Pancreas (tissue), 10 donors: Measurements from ENCODE around the gene TNFRSF1B. TPM values are rescaled to one million over a fixed set of nuclear protein-coding genes. Genes with fewer than 3 reads are reported as not detected.

Source experiments
- ATAC-seq, 4 donors: fragments of 200-7000 bp; cut with Tn5 transposase; one replicate each; pipeline versions ENCODE4 v1.8.0 to v1.9.1; 2020; ENCODE audit warnings: mild to moderate bottlenecking in 4 of 4, moderate library complexity in 4 of 4
- DNase-seq, 6 donors: peaks; one replicate each; pipeline ENCODE4 v3.0.0-alpha.2; 2020
- FAIRE-seq: peaks from 2 replicates; lab custom pipeline; 2012; peaks lifted over from hg19 to GRCh38; lab: Jason Lieb, UNC
- H3K27ac ChIP-seq, 4 donors: fragments of 200-600 bp; sonication (generic); 1 replicate in 3 of 4; 2 replicates in 1 of 4; pipeline versions ENCODE4 v1.5.0 to v1.8.0; 2020
- H3K27me3 ChIP-seq, 4 donors: fragments of 200-600 bp; one replicate each; pipeline ENCODE4 v1.8.0; 2021
- H3K36me3 ChIP-seq, 3 donors: fragments of 200-600 bp; sonication (generic) in 1 of 3; one replicate each; pipeline versions ENCODE4 v1.5.0 to v1.8.0; 2020 to 2021
- H3K4me1 ChIP-seq, 3 donors: fragments of 200-600 bp; one replicate each; pipeline ENCODE4 v1.8.0; 2021
- H3K4me3 ChIP-seq, 4 donors: fragments of 200-600 bp; sonication (generic) in 2 of 4; one replicate each; pipeline versions ENCODE4 v1.5.0 to v1.8.0; 2020 to 2021
- H3K9me3 ChIP-seq, 4 donors: fragments of 200-600 bp; one replicate each; pipeline ENCODE4 v1.8.0; 2021
- CTCF ChIP-seq, 4 donors: fragments of 200-600 bp; sonication (generic) in 3 of 4; IDR thresholded peaks; one replicate each; pipeline versions ENCODE4 v1.5.0 to v1.8.0; 2021; ENCODE audit warnings: antibody characterized with exemption in 4 of 4
- WGBS, 2 donors: extraction: QIAGEN DNeasy Blood & Tissue Kit; methylation state at CpG; one replicate each; pipeline ENCODE4 v1.1.7; 2013; 5-methylcytosine and 5-hydroxymethylcytosine counted together
- intact Hi-C, 3 donors: fragments of 100-400 bp; cut with DNase I; formaldehyde crosslinking; loops; one replicate each; pipeline versions ENCODE4 v1.11.1 to v1.14.2; 2022
- polyA plus RNA-seq, 2 donors: library from polyadenylated mRNA; stranded (reverse); fragments of 200-250 nt; gene quantifications; one replicate each; pipeline ENCODE4 v1.2.3, GENCODE V29; 2013
- total RNA-seq, 6 donors: library from RNA; stranded (reverse); fragmentation: NEBNext Ultra II Directional in 4 of 6; extraction: Animal tissue kit (Norgen Biotek cat#: 25700) in 4 of 6; gene quantifications; one replicate each; pipeline versions ENCODE4 v1.2.1 to v1.2.4, GENCODE V29; 2021 to 2023
- donor health status: healthy with polysubstance abuse.
- donor health status: DM: no; HTN: no; CAD: no; lungs with moderate emphysema.
- donor health status: DM: no; HTN: no; CAD: no.
- donor health status: control.
- donor health status: control.
- donor health status: Bipolar disorder and iron deficiency.
- donor health status: DM: yes; HTN: yes; CAD: no.
- donor health status: DM: no; HTN: no; CAD: no.
- donor health status: DM: no; HTN: no; CAD: no.
- donor health status: DM: yes; HTN: yes; CAD: no.

TNFRSF1B gene
- total and polyA plus RNA-seq, 8 donors = 2.1 to 20.2 (median 4.4) TPM

- no peaks in the 10 kb centered on the region for H3K4me1 ChIP-seq
- H3K4me3 ChIP-seq = no peak overlapping the region
- ATAC-seq (no peak), FAIRE-seq (no peak), DNase-seq (no peak)
- H3K9me3 ChIP-seq = no peaks in the 10 kb centered on the region
- TF ChIP-seq CTCF (IDR thresholded peaks at IDR 0.05) = no peak
- no peak overlapping the region for H3K27ac ChIP-seq
- H3K27me3 ChIP-seq = no peaks in the 10 kb centered on the region
- intact Hi-C loops = no loop called here
- WGBS, 2 donors = 84 to 100% methylated on average over 2 of the region's 2 CpGs
- no peaks in the 10 kb centered on the region for H3K36me3 ChIP-seq
These were observed 11.5 kb upstream of the TNFRSF1B start for GRCh38 chr1:12155328-12155727.

GRCh38 chr1:12157366-12158231, 9.2 kb upstream of the TNFRSF1B start:
- H3K9me3 ChIP-seq = no peaks in the 10 kb centered on the region
- no peak for TF ChIP-seq CTCF (IDR thresholded peaks at IDR 0.05)
- 36% methylated on average over 10 of the region's 10 CpGs for WGBS, 2 donors
- no peak for DNase-seq
- H3K27ac ChIP-seq = no peak overlapping the region
- FAIRE-seq = no peak
- intact Hi-C loops = no loop called here
- H3K27me3 ChIP-seq = no peaks in the 10 kb centered on the region
- H3K36me3 ChIP-seq = no peaks in the 10 kb centered on the region
- ATAC-seq = peak in 1 of 4 donors; percentile 7
- peaks cover 0 to 10% (median 0%) of the 10 kb centered on the region in 3 donors for H3K4me1 ChIP-seq
- no peak overlapping the region for H3K4me3 ChIP-seq

GRCh38 chr1:12158357-12159092, 8.3 kb upstream of the TNFRSF1B start:
- no peak for TF ChIP-seq CTCF (IDR thresholded peaks at IDR 0.05)
- Histone ChIP-seq H3K9me3 (no peaks in the 10 kb centered on the region), H3K36me3 (no peaks in the 10 kb centered on the region), H3K4me1 (peaks cover 0 to 10% (median 0%) of the 10 kb centered on the region in 3 donors), H3K27ac (no peak overlapping the region), H3K27me3 (no peaks in the 10 kb centered on the region), H3K4me3 (no peak overlapping the region)
- no peak for FAIRE-seq
- intact Hi-C loops = no loop called here
- 47 to 51% methylated on average over 22 of the region's 22 CpGs for WGBS, 2 donors
- DNase-seq = no peak
- ATAC-seq = no peak

GRCh38 chr1:12159816-12160215, 7.0 kb upstream of the TNFRSF1B start:
- H3K36me3 ChIP-seq = no peaks in the 10 kb centered on the region
- ATAC-seq (no peak), DNase-seq (peak in 1 of 6 donors; percentile 32), FAIRE-seq (no peak)
- no peaks in the 10 kb centered on the region for H3K27me3 ChIP-seq
- H3K27ac ChIP-seq = no peak overlapping the region
- intact Hi-C loops = no loop called here
- no peaks in the 10 kb centered on the region for H3K9me3 ChIP-seq
- peaks cover 0 to 10% (median 0%) of the 10 kb centered on the region in 3 donors for H3K4me1 ChIP-seq
- WGBS, 2 donors = 87% methylated on average over 7 of the region's 7 CpGs
- H3K4me3 ChIP-seq = no peak overlapping the region
- TF ChIP-seq CTCF (IDR thresholded peaks at IDR 0.05) = no peak
